GM23338 (cell line): Measurements from ENCODE around the gene ACSF2. TPM values are rescaled to one million over a fixed set of nuclear protein-coding genes. Genes with fewer than 3 reads are reported as not detected.

Experiments used
- ATAC-seq: fragments of 200-7000 bp; cut with Tn5 transposase; 3 replicates; pipeline ENCODE4 v1.9.1; 2020
- DNase-seq: peaks from one replicate; pipeline ENCODE4 v3.0.0-alpha.2; 2015; ENCODE audit warnings: low spot score
- H2AFZ ChIP-seq: fragments of 200-600 bp; sonication (generic); 2 replicates; pipeline ENCODE4 v1.8.0; 2016; ENCODE audit warnings: antibody characterized with exemption, mild to moderate bottlenecking, moderate library complexity
- H3F3A ChIP-seq: fragments of 200-600 bp; sonication (generic); replicated peaks from 2 replicates; pipeline ENCODE4 v1.8.0; 2017; ENCODE audit warnings: antibody characterized with exemption, mixed run types, low read depth
- H3K27ac ChIP-seq: fragments of 200-600 bp; sonication (generic); 2 replicates; pipeline ENCODE4 v1.6.1; 2016; ENCODE audit warnings: low read depth
- H3K27me3 ChIP-seq: fragments of 200-600 bp; sonication (generic); 2 replicates; pipeline ENCODE4 v1.8.0; 2016; ENCODE audit warnings: mild to moderate bottlenecking, mixed run types, moderate library complexity; ENCODE audit not compliant: insufficient read depth
- H3K36me3 ChIP-seq: fragments of 200-600 bp; sonication (generic); 2 replicates; pipeline ENCODE4 v1.8.0; 2016; ENCODE audit warnings: mild to moderate bottlenecking; ENCODE audit not compliant: insufficient read depth
- H3K4me1 ChIP-seq: fragments of 200-600 bp; sonication (generic); 2 replicates; pipeline ENCODE4 v1.8.0; 2016; ENCODE audit warnings: mild to moderate bottlenecking, moderate library complexity; ENCODE audit not compliant: insufficient read depth
- H3K4me2 ChIP-seq: fragments of 200-600 bp; sonication (generic); 2 replicates; pipeline ENCODE4 v1.7.1; 2017; ENCODE audit warnings: mixed run types
- H3K4me3 ChIP-seq: fragments of 200-600 bp; sonication (generic); 2 replicates; pipeline ENCODE4 v1.6.1; 2016; ENCODE audit warnings: mixed run types
- H3K79me2 ChIP-seq: fragments of 200-600 bp; sonication (generic); replicated peaks from 2 replicates; pipeline ENCODE4 v1.8.0; 2017; ENCODE audit warnings: mild to moderate bottlenecking; ENCODE audit not compliant: insufficient read depth
- H3K9me2 ChIP-seq: fragments of 200-600 bp; sonication (generic); 2 replicates; pipeline ENCODE4 v1.8.0; 2017; ENCODE audit not compliant: insufficient read depth
- H4K20me1 ChIP-seq: fragments of 200-600 bp; sonication (generic); replicated peaks from 2 replicates; pipeline ENCODE4 v1.8.0; 2017; ENCODE audit warnings: mild to moderate bottlenecking; ENCODE audit not compliant: insufficient read depth
- H3K27ac Mint-ChIP-seq: 2 replicates; pipeline ENCODE4 v1.8.0; 2020; ENCODE audit warnings: inconsistent platforms, mild to moderate bottlenecking, moderate library complexity, mixed read lengths
- H3K27me3 Mint-ChIP-seq: 3 replicates; pipeline ENCODE4 v1.8.0; 2022; ENCODE audit warnings: low read depth, mild to moderate bottlenecking, moderate library complexity, mixed read lengths, inconsistent platforms; ENCODE audit not compliant: insufficient read depth, poor library complexity
- H3K36me3 Mint-ChIP-seq: 3 replicates; pipeline ENCODE4 v1.8.0; 2021; ENCODE audit warnings: low read depth, mild to moderate bottlenecking, inconsistent platforms, moderate library complexity, mixed read lengths
- H3K4me1 Mint-ChIP-seq: 3 replicates; pipeline ENCODE4 v1.8.0; 2020; ENCODE audit warnings: mild to moderate bottlenecking, inconsistent platforms, mixed read lengths
- H3K4me3 Mint-ChIP-seq: 3 replicates; pipeline ENCODE4 v1.8.0; 2021; ENCODE audit warnings: moderate library complexity, mild to moderate bottlenecking, inconsistent platforms, mixed read lengths
- H3K9me3 Mint-ChIP-seq: 3 replicates; pipeline ENCODE4 v1.8.0; 2020; ENCODE audit warnings: moderate library complexity, mild to moderate bottlenecking, inconsistent platforms, mixed read lengths
- CREB1 ChIP-seq: fragments of 250-450 bp; sonication (Bioruptor Pico); IDR thresholded peaks from 2 replicates; pipeline ENCODE4 v1.5.0; 2020; ENCODE audit warnings: low read depth, mild to moderate bottlenecking, moderate library complexity
- CTCF ChIP-seq, 2 experiments: fragments of 200-600 bp in 1 of 2; sonication (generic) in 1 of 2; conservative IDR thresholded peaks; 2 replicates each; pipeline versions ENCODE4 v1.5.1 to v1.6.1; 2016 to 2017; ENCODE audit warnings: antibody characterized with exemption in 2 of 2, low read depth in 2 of 2, mild to moderate bottlenecking in 2 of 2, moderate library complexity in 1 of 2
- EZH2 ChIP-seq: fragments of 200-600 bp; sonication (generic); IDR thresholded peaks from one replicate; pipeline ENCODE4 v1.8.0; 2017; ENCODE audit warnings: antibody characterized with exemption, mild to moderate bottlenecking, low read depth; ENCODE audit not compliant: unreplicated experiment
- NANOG ChIP-seq: IDR thresholded peaks from 2 replicates; pipeline ENCODE4 v1.6.1; 2016; ENCODE audit warnings: antibody characterized with exemption, borderline replicate concordance
- POLR2AphosphoS5 ChIP-seq: IDR thresholded peaks from 2 replicates; pipeline ENCODE4 v1.6.1; 2016; ENCODE audit warnings: antibody characterized with exemption, low read depth
- STAT1 ChIP-seq: IDR thresholded peaks from one replicate; pipeline ENCODE4 v1.6.1; 2016; ENCODE audit warnings: antibody characterized with exemption; ENCODE audit not compliant: unreplicated experiment
- ZNF331 ChIP-seq: fragments of 250-450 bp; sonication (Bioruptor Pico); IDR thresholded peaks from 2 replicates; pipeline ENCODE4 v1.5.0; 2020; ENCODE audit warnings: low read depth, mild to moderate bottlenecking, moderate library complexity
- polyA plus RNA-seq: library from polyadenylated mRNA; unstranded; fragments of >200 nt; fragmentation: Nextera tagmentation; extraction: Ambion mirVana; gene quantifications from 2 replicates; pipeline ENCODE4 v1.2.1, GENCODE V29; 2016
- total RNA-seq: library from RNA; depleted of rRNA; stranded (reverse); fragments of >200 nt; shearing (Covaris generic); gene quantifications from 2 replicates; pipeline ENCODE4 v1.2.3, GENCODE V29; 2014
- TF ChIP-seq, protein P1 (sequence below): IDR thresholded peaks from 2 replicates; pipeline ENCODE4 v1.6.1; 2016; ENCODE audit warnings: antibody characterized with exemption

Gene ACSF2
- total and polyA plus RNA-seq, 2 experiments from 2014 or later, result 6.9 to 12.4 TPM

GRCh38 chr17:50380369-50381259 is 45.4 kb upstream of the ACSF2 start:
- Histone ChIP-seq H3K4me1 (no peaks in the 10 kb centered on the region), H3K4me2 (no peak overlapping the region), H3K27me3 (no peaks in the 10 kb centered on the region), H3K36me3 (peaks cover 34% of the 10 kb centered on the region), H3K9me2 (no peaks in the 10 kb centered on the region), H3K27ac (no peak overlapping the region), H2AFZ (no peak overlapping the region), H3F3A (0 out of 2 replicates have a peak, but pooled peaks cover 3% of the 10 kb centered on the region), H3K4me3 (no peak overlapping the region), H4K20me1 (no peaks in the 10 kb centered on the region; the same call in 1 of the 2 replicates), H3K79me2 (no peaks in the 10 kb centered on the region)
- H3K4me3 Mint-ChIP-seq, result no peak overlapping the region
- TF ChIP-seq CTCF (conservative IDR thresholded peaks at IDR 0.05; ENCODE audit: low read depth in 2 of 2), result peak; percentile 27 to 42
- TF ChIP-seq, protein P1, sequence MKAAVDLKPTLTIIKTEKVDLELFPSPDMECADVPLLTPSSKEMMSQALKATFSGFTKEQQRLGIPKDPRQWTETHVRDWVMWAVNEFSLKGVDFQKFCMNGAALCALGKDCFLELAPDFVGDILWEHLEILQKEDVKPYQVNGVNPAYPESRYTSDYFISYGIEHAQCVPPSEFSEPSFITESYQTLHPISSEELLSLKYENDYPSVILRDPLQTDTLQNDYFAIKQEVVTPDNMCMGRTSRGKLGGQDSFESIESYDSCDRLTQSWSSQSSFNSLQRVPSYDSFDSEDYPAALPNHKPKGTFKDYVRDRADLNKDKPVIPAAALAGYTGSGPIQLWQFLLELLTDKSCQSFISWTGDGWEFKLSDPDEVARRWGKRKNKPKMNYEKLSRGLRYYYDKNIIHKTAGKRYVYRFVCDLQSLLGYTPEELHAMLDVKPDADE, result no peak
- no peak overlapping the region for H3K27ac Mint-ChIP-seq
- H3K36me3 Mint-ChIP-seq, result peaks cover 68% of the 10 kb centered on the region
- no peaks in the 10 kb centered on the region for H3K4me1 Mint-ChIP-seq
- peak; percentile 29 for DNase-seq
- H3K9me3 Mint-ChIP-seq, result no peaks in the 10 kb centered on the region
- peaks cover 7% of the 10 kb centered on the region for H3K27me3 Mint-ChIP-seq
- peak; percentile 53; the same call in 2 of the 3 replicates for ATAC-seq

DNA sequence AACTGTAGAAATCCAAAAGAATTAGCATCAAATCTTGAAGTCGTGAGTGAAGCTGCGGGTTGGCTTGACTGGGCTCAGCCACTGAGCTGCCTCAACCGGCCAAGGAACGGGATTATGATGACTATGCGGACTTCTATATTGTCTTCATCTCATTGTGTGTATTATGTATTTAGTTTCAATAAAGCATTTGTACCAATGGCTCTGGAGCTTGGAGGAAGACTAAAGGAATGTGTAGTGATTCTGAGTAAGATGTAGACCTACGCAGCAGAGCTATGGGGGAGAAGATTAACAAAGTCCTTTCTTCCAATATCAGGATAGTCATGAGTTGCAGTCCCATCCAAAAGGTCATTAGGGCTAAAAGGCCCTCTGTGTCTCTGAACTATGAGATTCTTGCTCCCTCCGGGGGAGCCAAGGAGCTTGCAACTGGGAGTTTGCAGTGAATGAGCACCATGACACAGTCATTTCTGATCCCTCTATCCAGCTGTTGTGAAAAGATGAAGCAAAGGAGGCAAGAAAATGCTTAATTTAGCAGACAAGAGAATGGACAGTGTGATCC is 44.7 kb upstream of the ACSF2 start:
- Mint-ChIP-seq H3K27me3 (peaks cover 7% of the 10 kb centered on the region), H3K9me3 (no peaks in the 10 kb centered on the region), H3K4me1 (no peaks in the 10 kb centered on the region), H3K36me3 (peaks cover 71% of the 10 kb centered on the region), H3K4me3 (no peak overlapping the region), H3K27ac (no peak overlapping the region)
- H2AFZ ChIP-seq, result no peak overlapping the region
- H3K4me3 ChIP-seq, result no peak overlapping the region
- ATAC-seq (no peak), DNase-seq (no peak)
- 0 out of 2 replicates have a peak, but pooled peaks cover 3% of the 10 kb centered on the region for H3F3A ChIP-seq
- no peaks in the 10 kb centered on the region for H3K9me2 ChIP-seq
- no peaks in the 10 kb centered on the region for H3K27me3 ChIP-seq
- no peak for TF ChIP-seq NANOG
- no peak for TF ChIP-seq STAT1
- TF ChIP-seq CREB1 (CRISPR knock-in tag), result no peak
- TF ChIP-seq POLR2AphosphoS5, result no peak
- no peak for TF ChIP-seq EZH2
- no peak for TF ChIP-seq CTCF (conservative IDR thresholded peaks at IDR 0.05; ENCODE audit: low read depth in 2 of 2)
- TF ChIP-seq ZNF331 (CRISPR knock-in tag), result no peak
- no peak overlapping the region for H3K27ac ChIP-seq
- H3K4me1 ChIP-seq, result no peaks in the 10 kb centered on the region
- H4K20me1 ChIP-seq, result peaks cover 2% of the 10 kb centered on the region; the same call in 1 of the 2 replicates
- peaks cover 35% of the 10 kb centered on the region for H3K36me3 ChIP-seq
- no peaks in the 10 kb centered on the region for H3K79me2 ChIP-seq
- H3K4me2 ChIP-seq, result no peak overlapping the region
